H9 (cell line): Measurements from ENCODE around the gene MRTFA. TPM values are rescaled to one million over a fixed set of nuclear protein-coding genes. Genes with fewer than 3 reads are reported as not detected.

Source experiments
- DNase-seq: peaks from one replicate; pipeline ENCODE4 v3.0.0-alpha.2; 2017
- H2AFZ ChIP-seq: one replicate; pipeline ENCODE4 v1.6.1; 2013; ENCODE audit warnings: mild to moderate bottlenecking, low read length, control low read depth, moderate library complexity
- H2AK5ac ChIP-seq: 2 replicates; pipeline ENCODE4 v1.6.1; 2013; ENCODE audit warnings: low read length, control low read depth, mixed read lengths; ENCODE audit not compliant: insufficient read length
- H2BK120ac ChIP-seq: one replicate; pipeline ENCODE4 v1.6.1; 2013; ENCODE audit warnings: low read depth, mild to moderate bottlenecking, low read length, control low read depth, inconsistent platforms; ENCODE audit not compliant: poor library complexity, severe bottlenecking
- H2BK12ac ChIP-seq: 2 replicates; pipeline ENCODE4 v1.6.1; 2013; ENCODE audit warnings: low read length, control low read depth, mixed read lengths, low read depth; ENCODE audit not compliant: insufficient read length
- H2BK15ac ChIP-seq: 2 replicates; pipeline ENCODE4 v1.6.1; 2013; ENCODE audit warnings: low read depth, low read length, control low read depth
- H2BK20ac ChIP-seq: one replicate; pipeline ENCODE4 v1.6.1; 2013; ENCODE audit warnings: low read depth, mild to moderate bottlenecking, low read length, control low read depth, inconsistent platforms; ENCODE audit not compliant: poor library complexity, severe bottlenecking
- H2BK5ac ChIP-seq: 2 replicates; pipeline ENCODE4 v1.6.1; 2013; ENCODE audit warnings: low read length, control low read depth, mixed read lengths; ENCODE audit not compliant: insufficient read length
- H3K14ac ChIP-seq: 2 replicates; pipeline ENCODE4 v1.6.1; 2013; ENCODE audit warnings: low read length, control low read depth; ENCODE audit not compliant: insufficient read depth
- H3K18ac ChIP-seq: 2 replicates; pipeline ENCODE4 v1.6.1; 2013; ENCODE audit warnings: low read depth, mild to moderate bottlenecking, mixed read lengths, low read length, control low read depth; ENCODE audit not compliant: insufficient read length
- H3K23ac ChIP-seq: 2 replicates; pipeline ENCODE4 v1.6.1; 2013; ENCODE audit warnings: low read length, control low read depth, mixed read lengths, low read depth; ENCODE audit not compliant: insufficient read length
- H3K23me2 ChIP-seq: 2 replicates; pipeline ENCODE4 v1.6.1; 2013; ENCODE audit warnings: low read depth, mild to moderate bottlenecking, mixed read lengths, low read length, control low read depth; ENCODE audit not compliant: insufficient read length, poor library complexity, severe bottlenecking
- H3K27ac ChIP-seq: 2 replicates; pipeline ENCODE4 v1.5.1; 2013; ENCODE audit warnings: low read length, control low read depth, mixed read lengths, low read depth; ENCODE audit not compliant: insufficient read length
- H3K27me3 ChIP-seq: 2 replicates; pipeline ENCODE4 v1.6.1; 2013; ENCODE audit warnings: low read length, control low read depth, inconsistent platforms; ENCODE audit not compliant: insufficient read depth
- H3K4ac ChIP-seq: 2 replicates; pipeline ENCODE4 v1.6.1; 2013; ENCODE audit warnings: low read depth, mild to moderate bottlenecking, control low read depth, inconsistent platforms, low read length, moderate library complexity
- H3K4me1 ChIP-seq: 2 replicates; pipeline ENCODE4 v1.6.1; 2013; ENCODE audit warnings: low read length, control low read depth, inconsistent platforms; ENCODE audit not compliant: insufficient read depth
- H3K4me2 ChIP-seq: 2 replicates; pipeline ENCODE4 v1.6.1; 2013; ENCODE audit warnings: low read length, control low read depth, mixed read lengths; ENCODE audit not compliant: insufficient read length, insufficient read depth
- H3K56ac ChIP-seq: 2 replicates; pipeline ENCODE4 v1.6.1; 2013; ENCODE audit warnings: low read depth, mild to moderate bottlenecking, mixed read lengths, low read length, control low read depth; ENCODE audit not compliant: insufficient read length
- H3K79me1 ChIP-seq: 2 replicates; pipeline ENCODE4 v1.6.1; 2013; ENCODE audit warnings: low read depth, mild to moderate bottlenecking, moderate library complexity, low read length, control low read depth, inconsistent platforms; ENCODE audit not compliant: insufficient read depth, poor library complexity, severe bottlenecking
- H3K79me2 ChIP-seq: 2 replicates; pipeline ENCODE4 v1.6.1; 2013; ENCODE audit warnings: low read length, control low read depth, inconsistent platforms; ENCODE audit not compliant: insufficient read depth
- H3K9ac ChIP-seq: 2 replicates; pipeline ENCODE4 v1.6.1; 2013; ENCODE audit warnings: low read length, control low read depth, mixed read lengths; ENCODE audit not compliant: insufficient read length; ENCODE audit errors: extremely low read depth
- H3K9me3 ChIP-seq: one replicate; pipeline ENCODE4 v1.6.1; 2013; ENCODE audit warnings: low read depth, low read length, inconsistent platforms; ENCODE audit not compliant: control insufficient read depth
- H3T11ph ChIP-seq: one replicate; pipeline ENCODE4 v1.6.1; 2013; ENCODE audit warnings: mild to moderate bottlenecking, low read length, control low read depth, inconsistent platforms
- H4K20me1 ChIP-seq: one replicate; pipeline ENCODE4 v1.6.1; 2013; ENCODE audit not compliant: control insufficient read depth, insufficient read length, insufficient read depth
- H4K5ac ChIP-seq: 2 replicates; pipeline ENCODE4 v1.6.1; 2013; ENCODE audit warnings: low read depth, mild to moderate bottlenecking, mixed read lengths, low read length, control low read depth; ENCODE audit not compliant: insufficient read length
- H4K8ac ChIP-seq: replicated peaks from 2 replicates; pipeline ENCODE4 v1.6.1; 2013; ENCODE audit warnings: low read length, control low read depth, mixed read lengths, low read depth; ENCODE audit not compliant: insufficient read length
- H4K91ac ChIP-seq: 2 replicates; pipeline ENCODE4 v1.6.1; 2013; ENCODE audit warnings: low read depth, mild to moderate bottlenecking, moderate library complexity, mixed read lengths, low read length, control low read depth; ENCODE audit not compliant: insufficient read length
- H3K27ac Mint-ChIP-seq, 3 experiments: 2 replicates in 2 of 3; 3 replicates in 1 of 3; pipeline ENCODE4 v1.8.0; 2020 to 2021; ENCODE audit warnings: mixed read lengths in 3 of 3, mild to moderate bottlenecking in 1 of 3, moderate library complexity in 1 of 3
- H3K27me3 Mint-ChIP-seq: 2 replicates; pipeline ENCODE4 v1.8.0; 2021; ENCODE audit warnings: low read depth, mild to moderate bottlenecking, moderate library complexity, mixed read lengths
- H3K36me3 Mint-ChIP-seq, 3 experiments: 2 replicates in 2 of 3; 3 replicates in 1 of 3; pipeline ENCODE4 v1.8.0; 2020 to 2021; ENCODE audit warnings: low read depth in 3 of 3, mixed read lengths in 3 of 3; ENCODE audit not compliant: insufficient read depth in 1 of 3
- H3K4me1 Mint-ChIP-seq, 2 experiments: 2 replicates each; pipeline ENCODE4 v1.8.0; 2020; ENCODE audit warnings: mixed read lengths in 2 of 2
- H3K4me3 Mint-ChIP-seq, 2 experiments: 2 replicates in 1 of 2; 3 replicates in 1 of 2; pipeline ENCODE4 v1.8.0; 2020 to 2021; ENCODE audit warnings: mild to moderate bottlenecking in 2 of 2, mixed read lengths in 2 of 2, moderate library complexity in 1 of 2
- H3K9me3 Mint-ChIP-seq, 2 experiments: 2 replicates in 1 of 2; 3 replicates in 1 of 2; pipeline ENCODE4 v1.8.0; 2020; ENCODE audit warnings: mild to moderate bottlenecking in 2 of 2, mixed read lengths in 2 of 2, moderate library complexity in 1 of 2
- CTCF ChIP-seq: fragments of 200-600 bp; sonication (generic); conservative IDR thresholded peaks from 3 replicates; pipeline ENCODE4 v1.8.0; 2021; ENCODE audit warnings: antibody characterized with exemption, mild to moderate bottlenecking
- WGBS: extraction: QIAGEN DNeasy Blood & Tissue Kit; methylation state at CpG from one replicate; pipeline ENCODE4 v1.1.7; 2013; ENCODE audit warnings: missing lambda C conversion rate, low lambda C conversion rate, mixed read lengths; ENCODE audit not compliant: insufficient read length; ENCODE audit errors: extremely low coverage; 5-methylcytosine and 5-hydroxymethylcytosine counted together
- total RNA-seq: library from RNA; stranded (reverse); gene quantifications from 2 replicates; pipeline ENCODE4 v1.2.1, GENCODE V29; 2021

Gene MRTFA
- total RNA-seq, 1 experiment from 2014 or later, result 38.1 TPM

- no peak overlapping the region for H2BK20ac ChIP-seq
- H3K4ac ChIP-seq, result no peak overlapping the region
- Mint-ChIP-seq H3K4me3 (no peak overlapping the region), H3K4me1 (peaks cover 14 to 21% of the 10 kb centered on the region in 2 experiments), H3K27me3 (no peaks in the 10 kb centered on the region), H3K27ac (peak overlapping the region in 1 of 3 experiments; percentile 91; a peak in 1 of 7 replicates), H3K36me3 (peaks cover 9 to 51% (median 42%) of the 10 kb centered on the region in 3 experiments; a peak in 6 of 7 replicates), H3K9me3 (no peaks in the 10 kb centered on the region)
- no peak overlapping the region for H4K91ac ChIP-seq
- H3K27me3 ChIP-seq, result no peaks in the 10 kb centered on the region
- H4K5ac ChIP-seq, result no peak overlapping the region
- H4K20me1 ChIP-seq, result no peaks in the 10 kb centered on the region
- H3K27ac ChIP-seq, result no peak overlapping the region
- H3T11ph ChIP-seq, result no peak overlapping the region
- no peak overlapping the region for H2BK15ac ChIP-seq
- no peaks in the 10 kb centered on the region for H3K9me3 ChIP-seq
- no peak overlapping the region for H2AK5ac ChIP-seq
- H3K79me1 ChIP-seq, result no peaks in the 10 kb centered on the region
- no peaks in the 10 kb centered on the region for H3K23me2 ChIP-seq
- H3K18ac ChIP-seq, result no peak overlapping the region
- no peak overlapping the region for H3K9ac ChIP-seq
- H3K4me2 ChIP-seq, result no peak overlapping the region
- no peak overlapping the region for H3K56ac ChIP-seq
- no peak overlapping the region for H3K23ac ChIP-seq
- no peak overlapping the region for H2BK5ac ChIP-seq
- H2BK12ac ChIP-seq, result no peak overlapping the region
- H3K4me1 ChIP-seq, result no peaks in the 10 kb centered on the region
- no CpG with 5 or more reads among the region's 17 CpGs for WGBS
- H3K79me2 ChIP-seq, result no peaks in the 10 kb centered on the region
- DNase-seq, result no peak
- H4K8ac ChIP-seq, result no peak overlapping the region
- no peak overlapping the region for H2AFZ ChIP-seq
- TF ChIP-seq CTCF, result no peak
- H3K14ac ChIP-seq, result no peak overlapping the region
- H2BK120ac ChIP-seq, result no peak overlapping the region
These were observed 212.5 kb downstream of the MRTFA start for GRCh38 chr22:40423882-40424640.
